Neural cell (in vitro differentiated cells): ENCODE data around the gene TTYH3. TPM values are rescaled to one million over a fixed set of nuclear protein-coding genes. Genes with fewer than 3 reads are reported as not detected.

Source experiments
- H2AFZ ChIP-seq: fragments of 200-600, 300-800 bp; sonication (generic), shearing (Covaris generic); 2 replicates; pipeline ENCODE4 v1.6.0; 2014; ENCODE audit warnings: low read depth, mild to moderate bottlenecking, antibody characterized with exemption, low read length, moderate library complexity
- H3F3A ChIP-seq: fragments of 200-600 bp; shearing (Covaris generic); 2 replicates; pipeline ENCODE4 v1.6.1; 2016; ENCODE audit warnings: mild to moderate bottlenecking, moderate library complexity, mixed read lengths, antibody characterized with exemption, low read length; ENCODE audit not compliant: insufficient read depth, poor library complexity, severe bottlenecking
- H3K27ac ChIP-seq: fragments of 200-600, 300-800 bp; sonication (generic), shearing (Covaris generic); 2 replicates; pipeline ENCODE4 v1.5.1; 2014; ENCODE audit warnings: mild to moderate bottlenecking, low read length, moderate library complexity
- H3K27me3 ChIP-seq: fragments of 300-800, 200-600 bp; sonication (generic), shearing (Covaris generic); 2 replicates; pipeline ENCODE4 v1.6.0; 2014; ENCODE audit warnings: mild to moderate bottlenecking, low read depth, low read length, moderate library complexity; ENCODE audit not compliant: insufficient read depth
- H3K36me3 ChIP-seq: fragments of 300-800, 200-600 bp; sonication (generic), shearing (Covaris generic); 2 replicates; pipeline ENCODE4 v1.5.1; 2014; ENCODE audit warnings: mild to moderate bottlenecking, antibody characterized with exemption, low read length, moderate library complexity; ENCODE audit not compliant: insufficient read depth
- H3K4me2 ChIP-seq: fragments of 300-800, 200-600 bp; sonication (generic), shearing (Covaris generic); 2 replicates; pipeline ENCODE4 v1.6.0; 2014; ENCODE audit warnings: mild to moderate bottlenecking, low read length
- H3K4me3 ChIP-seq: fragments of 300-800, 200-600 bp; sonication (generic), shearing (Covaris generic); 2 replicates; pipeline ENCODE4 v1.5.1; 2014; ENCODE audit warnings: mild to moderate bottlenecking, low read length, moderate library complexity
- H3K79me2 ChIP-seq: fragments of 200-600 bp; shearing (Covaris generic); replicated peaks from 2 replicates; pipeline ENCODE4 v1.6.0; 2014; ENCODE audit warnings: mild to moderate bottlenecking, low read length, moderate library complexity; ENCODE audit not compliant: insufficient read depth
- H3K9ac ChIP-seq: fragments of 300-800, 200-600 bp; sonication (generic), shearing (Covaris generic); 2 replicates; pipeline ENCODE4 v1.6.1; 2016; ENCODE audit warnings: mild to moderate bottlenecking, low read length, mixed read lengths
- H3K9me2 ChIP-seq: fragments of 200-600 bp; shearing (Covaris generic); 2 replicates; pipeline ENCODE4 v1.6.1; 2016; ENCODE audit warnings: mild to moderate bottlenecking, low read length, mixed read lengths; ENCODE audit not compliant: insufficient read depth
- H3K9me3 ChIP-seq: fragments of 200-600, 300-800 bp; sonication (generic), shearing (Covaris generic); 2 replicates; pipeline ENCODE4 v1.6.1; 2016; ENCODE audit warnings: mild to moderate bottlenecking, mixed run types, low read length, moderate library complexity, mixed read lengths
- H4K20me1 ChIP-seq: fragments of 200-600 bp; shearing (Covaris generic); 2 replicates; pipeline ENCODE4 v1.6.1; 2016; ENCODE audit warnings: mild to moderate bottlenecking, mixed run types; ENCODE audit not compliant: insufficient read depth
- EP300 ChIP-seq: fragments of 450-650 bp; conservative IDR thresholded peaks from 2 replicates; pipeline ENCODE4 v1.6.1; 2014; ENCODE audit warnings: antibody characterized with exemption, mild to moderate bottlenecking, moderate library complexity; ENCODE audit not compliant: poor library complexity, severe bottlenecking
- EZH2 ChIP-seq: fragments of 200-600, 300-800 bp; shearing (Covaris generic), sonication (generic); IDR thresholded peaks from 2 replicates; pipeline ENCODE4 v1.6.1; 2014; ENCODE audit warnings: antibody characterized with exemption, low read length, borderline replicate concordance, mild to moderate bottlenecking; ENCODE audit not compliant: insufficient read depth, poor library complexity, severe bottlenecking
- MXI1 ChIP-seq: fragments of 450-650 bp; conservative IDR thresholded peaks from 2 replicates; pipeline ENCODE4 v1.6.1; 2014; ENCODE audit warnings: antibody characterized with exemption, mild to moderate bottlenecking; ENCODE audit not compliant: poor library complexity, severe bottlenecking
- POLR2AphosphoS5 ChIP-seq: IDR thresholded peaks from 2 replicates; pipeline ENCODE4 v1.6.1; 2012
- RAD21 ChIP-seq: fragments of 450-650 bp; conservative IDR thresholded peaks from 2 replicates; pipeline ENCODE4 v1.6.1; 2014; ENCODE audit warnings: antibody characterized with exemption, mild to moderate bottlenecking, moderate library complexity
- SMC3 ChIP-seq: fragments of 450-650 bp; conservative IDR thresholded peaks from 2 replicates; pipeline ENCODE4 v1.6.1; 2014; ENCODE audit warnings: antibody characterized with exemption, mild to moderate bottlenecking, moderate library complexity; ENCODE audit not compliant: poor library complexity
- TAF1 ChIP-seq: IDR thresholded peaks from 2 replicates; pipeline ENCODE4 v1.6.1; 2012; ENCODE audit warnings: low read depth
- polyA plus RNA-seq: library from polyadenylated mRNA; depleted of rRNA; stranded (reverse); fragments of >200 nt; gene quantifications from 2 replicates; pipeline ENCODE4 v1.2.3, GENCODE V29; 2014
- TF ChIP-seq, protein P1 (sequence below): IDR thresholded peaks from 2 replicates; pipeline ENCODE4 v1.6.1; 2012; ENCODE audit warnings: borderline replicate concordance
- TF ChIP-seq, protein P2 (sequence below): fragments of 450-650 bp; IDR thresholded peaks from 2 replicates; pipeline ENCODE4 v1.5.1; 2014; ENCODE audit warnings: antibody characterized with exemption, mild to moderate bottlenecking, moderate library complexity; ENCODE audit not compliant: poor library complexity, severe bottlenecking

TTYH3 gene
- polyA plus RNA-seq, 1 donor from 2014 or later = 17.0 TPM

DNA sequence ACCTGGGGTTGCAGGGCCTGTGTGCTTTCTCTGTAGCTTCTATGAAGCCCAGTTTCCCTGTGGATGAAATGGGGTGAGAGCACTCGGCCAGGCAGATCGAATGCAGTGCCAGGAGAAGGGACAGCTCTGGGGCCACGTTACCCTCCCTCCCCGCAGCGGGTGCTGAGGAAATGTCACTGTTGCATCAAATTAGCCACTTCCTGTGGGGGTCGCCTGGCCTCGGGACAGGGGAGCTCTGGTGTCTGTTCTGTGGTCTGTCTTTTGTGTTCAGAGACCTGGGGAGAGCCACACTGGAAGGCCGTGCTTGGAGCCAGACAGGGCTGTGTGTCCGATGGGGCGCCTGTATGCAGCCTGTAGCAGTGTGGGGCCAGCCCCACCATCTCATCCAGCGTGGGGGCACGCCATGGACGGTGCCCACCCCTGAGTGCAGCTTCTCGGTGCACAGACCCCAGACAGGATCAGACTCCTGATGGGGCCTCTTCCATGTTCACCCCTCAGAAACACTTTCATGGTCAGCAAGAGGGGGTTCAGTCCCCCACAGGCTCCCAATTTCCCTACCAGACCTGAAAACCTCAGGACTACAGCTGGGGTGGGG, 13.6 kb downstream of the TTYH3 start:
- H3K4me3 ChIP-seq = no peak overlapping the region
- no peak overlapping the region for H3K27ac ChIP-seq
- no peaks in the 10 kb centered on the region for H3F3A ChIP-seq
- TF ChIP-seq POLR2AphosphoS5 (no peak), SMC3 (no peak), EP300 (no peak), TAF1 (no peak), RAD21 (no peak), MXI1 (no peak), EZH2 (no peak)
- TF ChIP-seq, protein P1, sequence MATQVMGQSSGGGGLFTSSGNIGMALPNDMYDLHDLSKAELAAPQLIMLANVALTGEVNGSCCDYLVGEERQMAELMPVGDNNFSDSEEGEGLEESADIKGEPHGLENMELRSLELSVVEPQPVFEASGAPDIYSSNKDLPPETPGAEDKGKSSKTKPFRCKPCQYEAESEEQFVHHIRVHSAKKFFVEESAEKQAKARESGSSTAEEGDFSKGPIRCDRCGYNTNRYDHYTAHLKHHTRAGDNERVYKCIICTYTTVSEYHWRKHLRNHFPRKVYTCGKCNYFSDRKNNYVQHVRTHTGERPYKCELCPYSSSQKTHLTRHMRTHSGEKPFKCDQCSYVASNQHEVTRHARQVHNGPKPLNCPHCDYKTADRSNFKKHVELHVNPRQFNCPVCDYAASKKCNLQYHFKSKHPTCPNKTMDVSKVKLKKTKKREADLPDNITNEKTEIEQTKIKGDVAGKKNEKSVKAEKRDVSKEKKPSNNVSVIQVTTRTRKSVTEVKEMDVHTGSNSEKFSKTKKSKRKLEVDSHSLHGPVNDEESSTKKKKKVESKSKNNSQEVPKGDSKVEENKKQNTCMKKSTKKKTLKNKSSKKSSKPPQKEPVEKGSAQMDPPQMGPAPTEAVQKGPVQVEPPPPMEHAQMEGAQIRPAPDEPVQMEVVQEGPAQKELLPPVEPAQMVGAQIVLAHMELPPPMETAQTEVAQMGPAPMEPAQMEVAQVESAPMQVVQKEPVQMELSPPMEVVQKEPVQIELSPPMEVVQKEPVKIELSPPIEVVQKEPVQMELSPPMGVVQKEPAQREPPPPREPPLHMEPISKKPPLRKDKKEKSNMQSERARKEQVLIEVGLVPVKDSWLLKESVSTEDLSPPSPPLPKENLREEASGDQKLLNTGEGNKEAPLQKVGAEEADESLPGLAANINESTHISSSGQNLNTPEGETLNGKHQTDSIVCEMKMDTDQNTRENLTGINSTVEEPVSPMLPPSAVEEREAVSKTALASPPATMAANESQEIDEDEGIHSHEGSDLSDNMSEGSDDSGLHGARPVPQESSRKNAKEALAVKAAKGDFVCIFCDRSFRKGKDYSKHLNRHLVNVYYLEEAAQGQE = no peak
- TF ChIP-seq, protein P2, sequence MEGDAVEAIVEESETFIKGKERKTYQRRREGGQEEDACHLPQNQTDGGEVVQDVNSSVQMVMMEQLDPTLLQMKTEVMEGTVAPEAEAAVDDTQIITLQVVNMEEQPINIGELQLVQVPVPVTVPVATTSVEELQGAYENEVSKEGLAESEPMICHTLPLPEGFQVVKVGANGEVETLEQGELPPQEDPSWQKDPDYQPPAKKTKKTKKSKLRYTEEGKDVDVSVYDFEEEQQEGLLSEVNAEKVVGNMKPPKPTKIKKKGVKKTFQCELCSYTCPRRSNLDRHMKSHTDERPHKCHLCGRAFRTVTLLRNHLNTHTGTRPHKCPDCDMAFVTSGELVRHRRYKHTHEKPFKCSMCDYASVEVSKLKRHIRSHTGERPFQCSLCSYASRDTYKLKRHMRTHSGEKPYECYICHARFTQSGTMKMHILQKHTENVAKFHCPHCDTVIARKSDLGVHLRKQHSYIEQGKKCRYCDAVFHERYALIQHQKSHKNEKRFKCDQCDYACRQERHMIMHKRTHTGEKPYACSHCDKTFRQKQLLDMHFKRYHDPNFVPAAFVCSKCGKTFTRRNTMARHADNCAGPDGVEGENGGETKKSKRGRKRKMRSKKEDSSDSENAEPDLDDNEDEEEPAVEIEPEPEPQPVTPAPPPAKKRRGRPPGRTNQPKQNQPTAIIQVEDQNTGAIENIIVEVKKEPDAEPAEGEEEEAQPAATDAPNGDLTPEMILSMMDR = no peak
- H3K9me3 ChIP-seq = no peaks in the 10 kb centered on the region
- H3K9ac ChIP-seq = no peak overlapping the region
- H2AFZ ChIP-seq = no peak overlapping the region
- no peaks in the 10 kb centered on the region for H3K36me3 ChIP-seq
- no peaks in the 10 kb centered on the region for H3K9me2 ChIP-seq
- H3K27me3 ChIP-seq = no peaks in the 10 kb centered on the region
- peaks cover 34% of the 10 kb centered on the region for H3K79me2 ChIP-seq
- H4K20me1 ChIP-seq = peaks cover 16% of the 10 kb centered on the region
- no peak overlapping the region for H3K4me2 ChIP-seq

GRCh38 chr7:2646336-2646679, 14.5 kb downstream of the TTYH3 start:
- H3K79me2 ChIP-seq = peaks cover 33% of the 10 kb centered on the region
- H3K9me3 ChIP-seq = no peaks in the 10 kb centered on the region
- peaks cover 7% of the 10 kb centered on the region for H4K20me1 ChIP-seq
- no peaks in the 10 kb centered on the region for H3F3A ChIP-seq
- H3K27me3 ChIP-seq = no peaks in the 10 kb centered on the region
- no peak overlapping the region for H3K4me2 ChIP-seq
- no peak overlapping the region for H2AFZ ChIP-seq
- no peak overlapping the region for H3K4me3 ChIP-seq
- TF ChIP-seq, protein P1 = no peak
- TF ChIP-seq, protein P2 = no peak
- TF ChIP-seq SMC3 (no peak), EZH2 (no peak), RAD21 (no peak), TAF1 (no peak), MXI1 (no peak), EP300 (no peak), POLR2AphosphoS5 (no peak)
- H3K27ac ChIP-seq = no peak overlapping the region
- no peaks in the 10 kb centered on the region for H3K9me2 ChIP-seq
- H3K9ac ChIP-seq = no peak overlapping the region
- H3K36me3 ChIP-seq = no peaks in the 10 kb centered on the region
